Measurements from ENCODE around the gene HSD11B2.

DNA sequence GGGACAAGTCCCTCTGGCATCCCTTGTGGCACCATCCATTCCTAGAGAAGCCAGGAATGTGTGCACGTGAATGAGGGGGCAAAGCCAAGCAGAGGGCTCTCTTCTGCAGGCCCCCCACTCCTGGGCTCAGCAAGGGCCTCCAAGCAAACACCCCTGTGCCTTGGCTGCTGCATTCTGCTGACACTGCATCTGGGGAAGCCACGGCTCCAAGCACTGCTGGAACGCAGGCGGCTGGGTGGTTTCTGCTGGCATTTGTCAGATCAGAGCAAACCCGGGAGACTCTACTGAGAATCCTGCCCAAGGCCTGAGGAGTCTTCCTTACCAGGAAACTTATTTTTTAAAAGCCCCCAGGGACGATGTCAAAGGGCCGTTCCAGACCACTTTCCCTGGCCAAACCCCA lies 26.7 kb downstream of the HSD11B2 start:
- TF ChIP-seq MTA3 (IDR thresholded peaks at IDR 0.05; ENCODE audit: borderline replicate concordance, low read length) (no peak), PML (IDR thresholded peaks at IDR 0.05; ENCODE audit: low read length) (no peak)
